Hepatocyte (in vitro differentiated cells): ENCODE results near the gene GGT6. TPM values are rescaled to one million over a fixed set of nuclear protein-coding genes. Genes with fewer than 3 reads are reported as not detected.

Experiments used
- DNase-seq: peaks from one replicate; pipeline ENCODE4 v3.0.0-alpha.2; 2016; ENCODE audit warnings: low spot score
- H2AFZ ChIP-seq: fragments of 200-600 bp; sonication (generic); 2 replicates; pipeline ENCODE4 v1.6.0; 2016; ENCODE audit warnings: antibody characterized with exemption, mild to moderate bottlenecking
- H3K27ac ChIP-seq: fragments of 200-600 bp; sonication (generic); 2 replicates; pipeline ENCODE4 v1.5.1; 2016; ENCODE audit warnings: mild to moderate bottlenecking
- H3K27me3 ChIP-seq: fragments of 200-600 bp; sonication (generic); 2 replicates; pipeline ENCODE4 v1.6.1; 2016
- H3K36me3 ChIP-seq: fragments of 200-600 bp; sonication (generic); replicated peaks from 2 replicates; pipeline ENCODE4 v1.5.1; 2016; ENCODE audit warnings: low read depth; ENCODE audit not compliant: insufficient read depth
- H3K4me1 ChIP-seq: fragments of 200-600 bp; sonication (generic); 2 replicates; pipeline ENCODE4 v1.5.1; 2016; ENCODE audit warnings: mild to moderate bottlenecking, moderate library complexity; ENCODE audit not compliant: insufficient read depth
- H3K4me2 ChIP-seq: fragments of 200-600 bp; sonication (generic); 2 replicates; pipeline ENCODE4 v1.6.0; 2016
- H3K4me3 ChIP-seq: fragments of 200-600 bp; sonication (generic); 2 replicates; pipeline ENCODE4 v1.5.1; 2016; ENCODE audit warnings: mild to moderate bottlenecking
- H3K79me2 ChIP-seq: fragments of 200-600 bp; sonication (generic); 2 replicates; pipeline ENCODE4 v1.6.0; 2017; ENCODE audit warnings: mild to moderate bottlenecking
- H3K9me2 ChIP-seq: fragments of 200-600 bp; sonication (generic); replicated peaks from 2 replicates; pipeline ENCODE4 v1.6.0; 2017; ENCODE audit warnings: mild to moderate bottlenecking; ENCODE audit not compliant: insufficient read depth
- H3K9me3 ChIP-seq: fragments of 200-600 bp; sonication (generic); 2 replicates; pipeline ENCODE4 v1.5.1; 2016; ENCODE audit warnings: low read depth, mild to moderate bottlenecking
- H4K20me1 ChIP-seq: fragments of 200-600 bp; sonication (generic); 2 replicates; pipeline ENCODE4 v1.6.0; 2016; ENCODE audit warnings: mild to moderate bottlenecking; ENCODE audit not compliant: insufficient read depth, poor library complexity, severe bottlenecking
- EZH2 ChIP-seq: fragments of 200-600 bp; sonication (generic); IDR thresholded peaks from 2 replicates; pipeline ENCODE4 v1.6.1; 2016; ENCODE audit warnings: antibody characterized with exemption, mild to moderate bottlenecking, borderline replicate concordance
- EZH2phosphoT487 ChIP-seq: fragments of 200-600 bp; sonication (generic); IDR thresholded peaks from one replicate; pipeline ENCODE4 v1.6.1; 2018; ENCODE audit warnings: antibody characterized with exemption, mild to moderate bottlenecking, low read depth, moderate library complexity; ENCODE audit not compliant: unreplicated experiment, severe bottlenecking
- WGBS: methylation state at CpG from one replicate; pipeline ENCODE4 v1.1.6; 2016; ENCODE audit warnings: low lambda C conversion rate; ENCODE audit errors: missing lambda C conversion rate; 5-methylcytosine and 5-hydroxymethylcytosine counted together
- polyA plus RNA-seq: library from polyadenylated mRNA; unstranded; fragments of >200 nt; fragmentation: Nextera tagmentation; extraction: Ambion mirVana; gene quantifications from 2 replicates; pipeline ENCODE4 v1.2.1, GENCODE V29; 2016
- total RNA-seq: library from RNA; depleted of rRNA; stranded (reverse); fragments of >200 nt; gene quantifications from 2 replicates; pipeline ENCODE4 v1.2.3, GENCODE V29; 2014
- TF ChIP-seq, protein P1 (sequence below): fragments of 200-600 bp; sonication (generic); IDR thresholded peaks from 2 replicates; pipeline ENCODE4 v1.5.1; 2016; ENCODE audit warnings: antibody characterized with exemption, mild to moderate bottlenecking; ENCODE audit not compliant: poor library complexity

GGT6 gene
- total and polyA plus RNA-seq, 2 experiments from 2014 or later = not detected

- H3K27ac ChIP-seq = no peak overlapping the region
- WGBS = 96% methylated on average over 23 of the region's 26 CpGs
These were observed 20.7 kb downstream of the GGT6 start for GRCh38 chr17:4539576-4540223.

GRCh38 chr17:4539025-4539424 lies 21.4 kb downstream of the GGT6 start:
- Histone ChIP-seq H4K20me1 (no peaks in the 10 kb centered on the region), H3K9me2 (no peaks in the 10 kb centered on the region), H3K27me3 (no peaks in the 10 kb centered on the region), H3K36me3 (no peaks in the 10 kb centered on the region), H3K79me2 (no peaks in the 10 kb centered on the region), H3K4me1 (peaks cover 10% of the 10 kb centered on the region), H3K27ac (no peak overlapping the region), H3K4me3 (no peak overlapping the region), H3K4me2 (no peak overlapping the region), H3K9me3 (no peaks in the 10 kb centered on the region), H2AFZ (no peak overlapping the region)
- 95% methylated on average over 8 of the region's 8 CpGs for WGBS
- no peak for DNase-seq
- TF ChIP-seq EZH2phosphoT487 (no peak), EZH2 (no peak)
- TF ChIP-seq, protein P1, sequence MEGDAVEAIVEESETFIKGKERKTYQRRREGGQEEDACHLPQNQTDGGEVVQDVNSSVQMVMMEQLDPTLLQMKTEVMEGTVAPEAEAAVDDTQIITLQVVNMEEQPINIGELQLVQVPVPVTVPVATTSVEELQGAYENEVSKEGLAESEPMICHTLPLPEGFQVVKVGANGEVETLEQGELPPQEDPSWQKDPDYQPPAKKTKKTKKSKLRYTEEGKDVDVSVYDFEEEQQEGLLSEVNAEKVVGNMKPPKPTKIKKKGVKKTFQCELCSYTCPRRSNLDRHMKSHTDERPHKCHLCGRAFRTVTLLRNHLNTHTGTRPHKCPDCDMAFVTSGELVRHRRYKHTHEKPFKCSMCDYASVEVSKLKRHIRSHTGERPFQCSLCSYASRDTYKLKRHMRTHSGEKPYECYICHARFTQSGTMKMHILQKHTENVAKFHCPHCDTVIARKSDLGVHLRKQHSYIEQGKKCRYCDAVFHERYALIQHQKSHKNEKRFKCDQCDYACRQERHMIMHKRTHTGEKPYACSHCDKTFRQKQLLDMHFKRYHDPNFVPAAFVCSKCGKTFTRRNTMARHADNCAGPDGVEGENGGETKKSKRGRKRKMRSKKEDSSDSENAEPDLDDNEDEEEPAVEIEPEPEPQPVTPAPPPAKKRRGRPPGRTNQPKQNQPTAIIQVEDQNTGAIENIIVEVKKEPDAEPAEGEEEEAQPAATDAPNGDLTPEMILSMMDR = no peak

More at GRCh38 chr17:4539576-4540223, 20.7 kb downstream of the GGT6 start:
- no peak overlapping the region for H3K4me2 ChIP-seq
- H3K4me1 ChIP-seq = peaks cover 10% of the 10 kb centered on the region
- H3K36me3 ChIP-seq = no peaks in the 10 kb centered on the region
- no peaks in the 10 kb centered on the region for H3K27me3 ChIP-seq
- no peaks in the 10 kb centered on the region for H3K9me2 ChIP-seq
- no peak for TF ChIP-seq EZH2
- no peak for TF ChIP-seq EZH2phosphoT487
- TF ChIP-seq, protein P1 = no peak
- no peaks in the 10 kb centered on the region for H3K9me3 ChIP-seq
- no peaks in the 10 kb centered on the region for H4K20me1 ChIP-seq
- H3K79me2 ChIP-seq = no peaks in the 10 kb centered on the region
- no peak for DNase-seq
- no peak overlapping the region for H2AFZ ChIP-seq
- H3K4me3 ChIP-seq = no peak overlapping the region

- Histone ChIP-seq H3K27ac (no peak overlapping the region), H4K20me1 (no peaks in the 10 kb centered on the region), H3K4me2 (no peak overlapping the region), H3K4me1 (peaks cover 10% of the 10 kb centered on the region), H3K9me2 (no peaks in the 10 kb centered on the region), H3K27me3 (no peaks in the 10 kb centered on the region), H3K36me3 (no peaks in the 10 kb centered on the region), H3K4me3 (no peak overlapping the region), H2AFZ (no peak overlapping the region), H3K9me3 (no peaks in the 10 kb centered on the region), H3K79me2 (no peaks in the 10 kb centered on the region)
- TF ChIP-seq EZH2phosphoT487 (no peak), EZH2 (no peak)
- TF ChIP-seq, protein P1 = no peak
- 93% methylated on average over 11 of the region's 13 CpGs for WGBS
- no peak for DNase-seq
These were observed 22.0 kb downstream of the GGT6 start for GRCh38 chr17:4538236-4539002.
